HG03064 (cell line): Measurements from ENCODE around the gene PTMS.

Experiments
- ATAC-seq: cut with Tn5 transposase; IDR thresholded peaks from one replicate; pipeline ENCODE4 v1.9.1; 2021; ENCODE audit warnings: low read depth; ENCODE audit not compliant: unreplicated experiment

PTMS gene

DNA sequence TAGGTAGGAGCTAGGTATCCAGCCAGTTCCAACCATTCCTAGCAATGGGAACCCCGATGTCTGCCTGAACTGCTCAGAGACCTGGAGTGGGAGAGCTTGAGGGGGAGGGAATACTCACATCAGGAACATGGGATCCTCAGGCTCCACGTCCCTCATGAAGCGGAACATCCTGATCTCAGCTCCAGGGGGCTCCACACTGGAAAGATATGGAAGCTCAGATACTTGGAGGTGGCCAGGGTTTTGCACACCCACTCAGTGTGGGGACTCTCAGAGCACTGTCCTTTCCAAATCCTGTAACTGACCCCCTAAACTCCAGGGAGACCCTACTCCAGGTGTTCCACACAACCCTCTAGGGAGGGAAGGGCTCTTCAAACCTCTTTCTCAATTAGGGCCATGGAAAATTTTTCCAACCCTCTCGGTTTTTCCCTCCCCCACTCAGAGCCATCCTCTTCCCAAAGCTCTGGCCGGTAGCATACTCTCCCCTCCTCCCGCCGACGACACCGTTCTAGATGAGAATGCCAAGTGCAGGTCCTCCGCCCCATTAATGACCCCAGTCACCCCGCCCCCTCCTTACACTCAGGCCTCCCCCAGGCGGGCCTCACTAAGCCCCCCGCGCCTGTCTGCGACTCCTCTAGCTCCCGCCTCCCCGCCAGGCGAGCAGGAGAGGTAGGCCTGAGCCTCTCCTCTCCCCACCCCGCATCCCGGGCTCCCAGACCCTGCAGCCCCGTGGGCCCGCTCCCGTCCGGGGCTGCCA is 13.8 kb upstream of the PTMS start:
- ATAC-seq, result peak; percentile 20

DNA sequence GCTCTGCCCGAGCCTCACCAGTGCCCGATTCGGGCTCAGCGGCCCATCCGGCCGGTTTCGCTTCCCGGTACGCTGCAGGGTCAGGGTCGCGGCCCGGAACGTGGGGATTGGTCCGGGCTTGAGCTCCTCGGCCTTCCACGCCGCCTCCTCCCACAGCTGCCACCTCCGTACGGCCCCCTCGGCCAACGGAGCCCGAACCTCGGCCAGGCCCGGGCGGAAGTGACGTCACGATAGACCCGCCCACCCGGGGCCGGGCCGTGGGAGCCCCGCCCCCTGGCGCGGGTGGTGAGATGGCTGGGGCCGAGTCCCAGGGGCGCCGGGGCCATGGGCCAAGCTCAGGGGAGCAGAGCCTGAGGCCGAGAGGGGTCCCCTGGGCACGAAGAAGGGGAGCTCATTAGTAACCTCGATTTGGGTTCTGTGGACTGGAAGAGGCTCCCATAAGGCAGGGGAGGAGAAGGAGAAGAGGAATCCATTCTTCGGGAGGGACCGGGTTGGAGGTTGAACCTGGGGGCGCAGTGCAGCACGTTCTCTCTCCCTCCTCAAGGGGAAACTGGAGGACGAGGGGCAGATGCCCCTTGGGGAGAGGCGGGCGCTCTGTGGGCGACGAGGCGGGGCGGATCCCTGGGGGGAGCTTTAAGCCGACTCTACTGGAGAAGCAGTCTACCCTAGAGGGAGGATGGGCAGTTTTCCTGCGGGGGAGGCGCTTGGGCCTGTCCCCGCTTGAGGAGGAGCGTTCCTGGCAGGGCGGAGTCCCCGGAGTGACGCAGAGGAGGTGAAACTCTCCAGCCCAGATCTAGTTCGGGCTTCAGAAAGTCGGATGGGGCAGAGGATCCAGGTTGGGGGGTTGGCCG is 13.0 kb upstream of the PTMS start, which contains the start of gene MLF2:
Gene MLF2 (minus strand): TSS at position 221 of the 851 bp plus-strand sequence. CDS start 807 bp downstream, outside the sequence.
- ATAC-seq, result peak; percentile 79

DNA sequence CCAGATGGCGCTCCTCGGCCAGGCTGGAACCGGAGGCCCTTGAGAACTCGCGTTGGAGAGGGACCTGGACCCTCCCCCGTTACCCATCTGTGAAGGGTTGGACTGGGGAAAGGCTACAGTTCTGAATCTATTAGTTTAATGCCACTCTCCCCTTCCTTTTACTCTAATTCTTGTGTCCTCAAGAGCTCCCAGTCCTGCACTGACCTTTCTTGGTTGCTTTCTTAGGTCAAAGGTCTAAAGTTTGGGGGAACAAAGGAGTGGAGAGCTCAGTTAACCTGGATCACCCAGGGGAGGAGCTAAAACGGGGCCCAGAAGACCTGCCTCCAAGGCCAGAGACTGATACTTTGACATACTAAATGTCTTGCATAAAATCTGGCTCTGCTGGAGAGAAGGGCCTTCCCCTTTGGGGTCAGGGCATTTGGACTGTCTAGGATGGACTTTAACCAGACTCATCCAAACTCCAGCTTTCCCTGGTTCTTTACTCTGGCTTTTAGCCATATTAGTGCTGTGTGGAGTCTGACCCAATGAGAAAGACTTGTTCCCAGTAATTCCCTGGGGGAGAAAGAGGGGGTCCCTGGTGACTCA is 12.3 kb upstream of the PTMS start:
- no peak for ATAC-seq

GRCh38 chr12:6754411-6754810 is 11.8 kb upstream of the PTMS start:
- no peak for ATAC-seq

GRCh38 chr12:6757028-6757690 is 9.0 kb upstream of the PTMS start:
- ATAC-seq, result no peak

- no peak for ATAC-seq
Measured at GRCh38 chr12:6758506-6759095, 7.6 kb upstream of the PTMS start.

DNA sequence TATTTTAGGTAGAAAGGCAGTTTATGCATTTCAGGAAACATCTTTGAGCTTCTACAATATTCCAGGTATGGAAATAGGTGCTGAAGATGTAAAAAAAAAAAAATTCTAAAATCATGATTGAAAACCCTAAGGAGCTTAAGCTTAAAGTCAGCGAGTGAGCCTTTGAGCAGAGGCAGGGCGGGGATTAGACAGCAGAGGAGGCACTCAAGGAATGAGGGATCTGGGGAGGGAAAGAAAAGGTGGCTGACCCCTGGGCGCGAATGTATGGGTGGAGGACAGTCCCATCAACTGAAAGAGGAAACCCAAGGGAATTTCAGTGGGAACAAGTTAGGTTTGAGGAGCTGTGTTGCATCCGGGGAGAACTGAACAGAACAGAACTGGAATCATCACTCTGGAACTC is 6.4 kb upstream of the PTMS start:
- ATAC-seq, result no peak

DNA sequence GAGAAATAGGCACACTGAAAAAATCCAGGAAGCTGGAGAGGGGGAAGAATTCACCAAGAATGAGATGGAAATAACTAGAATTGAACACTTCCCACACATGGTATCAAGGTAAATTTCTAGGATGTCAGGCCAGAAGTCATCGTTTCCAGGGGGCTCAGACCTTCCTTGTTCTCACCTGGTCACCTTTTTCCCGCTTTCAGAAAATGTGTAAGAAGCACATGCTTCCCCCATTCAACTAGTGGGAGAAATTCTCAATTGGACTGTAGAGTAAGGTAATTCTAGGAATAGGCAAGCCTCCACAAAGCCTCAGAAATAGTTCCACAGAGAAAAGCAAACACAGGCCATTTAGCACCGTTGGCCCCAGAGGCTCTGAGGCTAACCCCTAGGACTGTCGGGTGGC is 2.8 kb upstream of the PTMS start:
- ATAC-seq, result no peak

GRCh38 chr12:6764011-6764828 is 1.9 kb upstream of the PTMS start:
- peak; percentile 59 for ATAC-seq

DNA sequence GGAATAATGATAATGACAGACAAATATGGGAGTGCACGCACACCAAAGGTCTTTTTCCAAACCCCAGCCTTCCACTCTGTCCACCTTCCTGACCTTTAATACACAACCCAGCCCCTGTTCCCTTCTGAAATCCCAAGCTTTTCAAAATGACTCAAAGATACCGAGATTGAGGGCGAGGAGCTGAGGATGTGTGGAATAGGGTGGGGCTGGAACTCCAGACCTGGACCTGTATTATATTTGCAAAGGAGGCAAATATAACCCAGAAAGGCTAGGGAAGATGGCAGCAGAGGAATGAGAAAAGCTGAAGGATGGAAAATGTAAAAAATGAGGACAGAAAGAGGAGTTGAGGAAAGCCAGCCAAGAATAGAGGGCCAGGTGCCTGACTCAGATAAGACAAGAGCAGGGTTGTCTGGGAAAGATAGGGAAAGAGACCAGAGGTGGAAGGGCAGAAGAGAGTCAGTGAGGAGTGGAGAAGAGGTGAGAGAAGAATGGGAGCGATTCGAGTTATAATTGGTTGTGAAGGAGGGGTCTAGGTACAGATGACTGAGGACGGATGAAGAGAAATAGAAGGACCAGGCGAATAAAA is 1.0 kb upstream of the PTMS start:
- ATAC-seq, result no peak

DNA sequence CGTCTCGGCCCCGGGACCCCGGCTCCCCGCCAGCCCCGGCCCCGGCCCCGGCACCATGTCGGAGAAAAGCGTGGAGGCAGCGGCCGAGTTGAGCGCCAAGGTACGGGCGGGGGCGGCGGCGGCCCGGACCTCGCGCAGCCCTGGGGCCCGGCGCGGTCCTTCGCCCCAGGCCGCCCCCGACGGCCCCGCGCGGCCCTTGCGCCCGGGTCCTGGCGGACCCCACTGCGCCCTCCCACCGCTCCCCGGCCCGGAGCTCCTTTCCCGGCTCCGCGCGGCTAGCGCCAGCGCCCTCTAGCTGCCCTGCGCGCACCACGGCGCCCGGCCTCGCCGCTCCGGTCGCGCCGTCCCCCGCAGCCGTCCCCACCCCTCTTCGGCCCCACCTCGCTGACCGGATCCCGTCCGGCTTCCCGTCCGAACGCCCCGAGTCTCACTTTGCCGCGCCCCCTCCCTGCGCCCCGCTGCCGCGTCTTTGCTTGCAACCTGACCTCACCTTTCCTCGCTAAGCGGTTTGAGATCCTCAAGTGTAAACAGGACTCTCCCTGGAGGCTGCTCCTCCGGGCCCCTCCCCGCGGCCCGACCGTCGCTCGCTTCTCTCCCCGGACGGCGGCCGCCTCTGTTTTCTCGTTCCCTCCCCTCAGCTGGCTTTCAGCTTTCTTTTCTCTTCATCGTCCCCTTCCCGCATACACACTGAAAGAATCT is 637 bp downstream of the PTMS start:
- ATAC-seq, result peak; percentile 45

- ATAC-seq, result no peak
Measured at GRCh38 chr12:6767353-6768319, 1.5 kb downstream of the PTMS start.

GRCh38 chr12:6768437-6768914 is 2.3 kb downstream of the PTMS start:
- no peak for ATAC-seq

GRCh38 chr12:6768990-6769389 is 2.8 kb downstream of the PTMS start:
- no peak for ATAC-seq

DNA sequence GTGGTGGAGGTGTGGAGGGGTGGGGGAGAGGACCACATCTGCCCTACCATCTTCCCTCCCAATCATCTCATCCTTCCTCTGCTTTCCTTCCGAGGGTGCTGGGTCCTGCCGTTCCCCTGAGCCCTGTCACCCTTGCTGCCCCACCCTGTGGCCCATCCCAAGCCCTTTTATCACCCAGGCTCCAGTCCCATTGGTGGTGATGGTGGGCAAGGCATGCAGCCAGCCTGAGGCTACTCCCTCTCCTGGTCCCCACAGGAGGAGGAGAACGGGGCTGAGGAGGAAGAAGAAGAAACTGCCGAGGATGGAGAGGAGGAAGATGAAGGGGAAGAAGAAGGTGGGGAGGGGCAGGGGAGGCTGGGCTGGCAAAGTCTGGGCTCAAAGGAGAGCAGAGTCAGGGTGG is 3.5 kb downstream of the PTMS start:
- no peak for ATAC-seq

DNA sequence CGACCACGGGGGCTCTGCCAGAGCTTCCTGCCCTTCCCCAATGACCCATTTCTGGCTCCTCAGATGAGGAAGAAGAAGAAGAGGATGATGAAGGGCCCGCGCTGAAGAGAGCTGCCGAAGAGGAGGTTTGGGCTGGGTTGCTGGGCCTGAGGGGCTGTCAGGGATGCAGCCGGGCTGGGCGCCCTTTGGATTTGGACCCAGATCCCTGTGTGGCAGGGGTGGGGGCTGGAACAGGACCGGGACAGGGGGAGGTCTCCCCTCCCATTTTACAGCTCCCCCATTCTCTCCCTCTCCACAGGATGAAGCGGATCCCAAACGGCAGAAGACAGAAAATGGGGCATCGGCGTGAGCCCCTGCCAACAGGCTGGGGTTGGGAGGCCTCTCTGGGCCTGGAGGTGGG is 3.9 kb downstream of the PTMS start:
- ATAC-seq, result no peak

DNA sequence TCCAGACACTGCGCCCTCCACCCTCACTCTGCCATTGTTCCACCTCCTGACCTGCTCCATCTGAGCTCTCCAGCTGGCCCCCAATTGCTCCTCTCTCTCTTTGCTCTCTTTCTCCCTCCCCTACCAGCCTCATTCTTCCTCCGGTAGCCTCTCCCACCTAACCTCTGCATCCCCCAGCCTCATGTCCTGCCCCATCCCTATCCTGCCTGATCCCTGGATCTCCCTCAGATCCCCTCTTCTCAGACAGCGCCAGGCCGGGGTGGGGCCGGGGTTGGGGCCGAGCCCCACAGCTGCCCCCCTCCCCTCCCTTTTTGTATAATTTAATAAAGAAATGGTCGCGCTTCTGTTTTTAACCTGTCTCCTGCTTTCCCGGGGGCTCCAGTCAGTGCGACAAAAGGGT is 4.4 kb downstream of the PTMS start:
- no peak for ATAC-seq
